ENCODE measurements around the gene USE1.

USE1 gene

DNA sequence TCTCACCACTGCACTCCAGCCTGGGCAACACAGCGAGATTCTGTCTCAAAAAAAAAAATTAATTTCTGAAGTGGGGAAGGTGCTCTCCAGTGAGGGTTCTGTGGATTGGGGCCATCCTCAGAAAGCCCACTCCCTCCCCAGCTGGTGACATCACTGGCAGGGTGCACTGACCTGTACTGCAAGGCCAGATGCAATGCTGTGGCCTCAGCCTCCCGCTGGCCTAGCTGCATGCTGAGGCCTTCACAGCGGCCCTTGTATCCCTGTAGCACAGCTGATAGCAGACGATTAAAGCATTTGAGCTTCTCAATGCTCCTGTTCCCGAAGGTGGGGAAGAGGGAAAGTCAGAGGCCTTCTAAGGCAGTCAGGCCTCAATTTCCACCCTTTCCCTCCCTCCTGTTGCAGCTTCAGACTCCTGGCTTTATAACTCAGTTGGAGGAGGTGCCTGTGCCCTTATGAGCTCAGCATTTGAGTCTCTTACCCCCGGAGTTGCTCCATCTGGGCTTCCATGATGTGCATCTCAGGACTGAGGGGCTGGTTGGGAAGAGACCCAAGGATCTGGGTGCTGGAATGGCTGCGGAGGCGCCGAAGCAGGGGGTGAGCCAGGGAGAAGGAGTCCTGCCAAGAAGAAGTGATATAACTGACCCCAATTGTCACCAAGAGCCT, 44.1 kb downstream of the USE1 start:
- no peak for DNase-seq

DNA sequence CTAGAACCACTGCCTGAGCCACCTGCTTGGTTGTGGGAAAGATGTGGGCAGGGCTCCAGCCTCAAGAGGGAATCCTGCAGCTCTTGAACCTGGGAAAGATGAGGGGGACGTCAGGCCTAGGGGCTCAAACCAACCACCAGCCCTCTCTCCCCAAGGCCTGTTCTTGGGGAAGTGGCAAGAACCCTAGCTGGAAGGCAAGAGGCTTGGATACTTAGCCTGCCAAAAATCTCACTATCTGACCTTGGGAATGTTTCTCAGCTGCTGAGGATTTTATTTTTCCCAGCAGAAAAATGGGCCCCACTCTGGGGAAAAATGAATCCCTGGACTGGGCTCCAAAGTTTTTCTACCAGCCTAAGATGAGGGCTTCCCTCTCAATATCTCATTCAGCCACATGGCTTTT, 44.8 kb downstream of the USE1 start:
- no peak for DNase-seq

DNA sequence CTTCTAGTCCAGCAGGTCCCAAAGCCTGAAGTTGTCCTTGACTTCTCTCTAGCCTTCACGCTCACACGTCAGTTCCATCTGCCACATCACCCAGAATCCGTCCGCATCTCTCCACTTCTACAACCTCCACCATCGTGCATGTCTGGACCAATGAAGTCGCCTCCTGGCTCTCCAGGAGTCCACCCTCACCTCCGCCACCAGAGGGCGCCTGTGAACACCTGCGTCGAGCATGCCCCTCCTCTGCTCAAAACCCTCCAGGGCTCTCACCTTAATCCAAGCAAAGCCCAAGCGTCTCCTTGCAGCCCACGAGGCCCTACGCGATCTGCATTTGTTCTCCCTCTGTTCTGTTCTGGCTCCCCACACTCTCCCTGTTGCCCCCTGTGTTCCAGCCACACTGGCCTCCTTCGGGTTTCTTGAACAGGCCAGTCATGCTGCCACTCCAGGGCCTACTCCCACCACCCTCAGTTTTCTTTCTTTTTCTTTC, 45.7 kb downstream of the USE1 start:
- DNase-seq = peak; percentile 77

DNA sequence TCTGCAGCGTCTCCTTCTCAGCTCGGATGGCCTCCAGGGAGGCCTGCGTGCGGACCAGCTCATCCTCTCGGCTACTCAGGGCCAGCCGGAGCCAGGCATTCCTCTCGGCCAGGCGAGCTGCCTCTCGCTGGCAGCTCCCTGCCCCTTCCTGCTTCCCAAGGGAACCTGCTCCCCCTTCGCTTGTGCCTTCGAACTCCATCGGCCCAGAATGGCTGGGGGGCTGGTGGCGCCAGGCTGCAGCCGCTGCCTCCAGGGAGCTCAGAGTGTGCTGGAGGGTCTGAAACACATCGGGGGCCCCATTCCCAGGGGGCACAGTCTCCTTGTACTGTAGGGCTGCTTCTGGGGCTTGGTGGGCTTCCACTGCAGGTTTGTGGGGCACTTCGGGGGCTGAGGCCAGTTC, 47.4 kb downstream of the USE1 start:
- DNase-seq = no peak

DNA sequence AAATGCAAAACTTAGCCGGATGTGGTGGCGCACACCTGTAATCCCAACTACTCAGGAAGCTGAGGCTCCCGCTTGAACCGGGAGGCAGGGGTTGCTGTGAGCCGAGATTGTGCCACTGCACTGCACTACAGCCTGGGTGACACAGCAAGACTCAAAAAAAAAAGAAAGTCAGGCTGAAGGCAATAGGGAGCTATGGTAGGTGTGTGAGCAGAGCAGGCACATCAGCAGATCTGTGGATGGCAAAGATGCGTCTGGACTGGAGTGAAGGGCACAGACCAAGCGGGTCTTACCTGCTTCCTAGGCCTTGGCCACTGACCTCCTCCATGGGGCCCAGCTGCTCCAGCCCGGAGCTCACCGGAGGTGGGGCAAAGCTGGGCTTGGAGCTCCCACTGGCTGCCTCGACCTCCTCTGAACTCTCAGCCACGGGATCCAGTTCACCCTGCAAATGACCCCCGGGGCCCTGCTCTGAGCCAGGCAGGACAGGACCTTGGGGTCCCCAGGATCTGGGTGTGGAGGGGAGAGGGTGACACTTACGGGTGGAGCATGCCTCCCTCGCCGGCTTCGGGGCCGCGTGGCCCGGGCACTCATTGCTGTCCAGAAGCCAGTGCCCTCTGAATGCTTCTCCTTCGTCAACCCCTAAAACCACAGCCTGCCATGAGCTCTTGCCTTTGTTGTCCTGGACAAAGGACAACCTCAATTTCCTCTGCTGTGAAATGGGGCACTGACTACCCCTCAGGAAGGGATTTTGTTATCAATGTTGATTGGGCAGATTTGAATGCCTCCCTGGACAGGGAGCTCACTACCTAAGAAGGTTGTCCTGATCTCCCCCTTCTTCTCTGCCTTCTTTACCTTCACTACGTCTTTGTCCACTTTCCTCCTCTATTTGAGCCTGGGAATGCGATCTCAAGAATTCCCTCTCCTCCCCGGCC, 48.8 kb downstream of the USE1 start:
- no peak for DNase-seq

DNA sequence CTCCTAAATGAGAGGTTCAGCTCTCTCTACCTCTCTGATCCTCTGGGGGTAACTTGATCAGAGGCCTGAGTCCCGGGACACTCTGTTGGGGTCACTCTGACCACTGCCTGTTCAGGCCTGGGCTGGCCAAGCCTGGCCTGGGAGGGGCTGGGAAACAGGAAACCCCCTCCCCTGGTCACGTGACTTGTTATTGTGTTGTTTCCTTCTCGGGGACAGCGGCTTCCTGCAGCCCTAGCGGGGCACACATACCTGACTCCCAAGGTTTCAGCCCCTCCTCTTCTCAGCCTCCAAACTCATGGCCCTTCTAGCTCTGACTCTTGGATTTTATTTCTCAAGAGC, 49.5 kb downstream of the USE1 start, which contains the start of gene USHBP1:
Gene USHBP1, minus strand, starts transcription at position 105 of the 339 bp plus-strand sequence. CDS start 446 bp downstream, outside the sequence.
- no peak for DNase-seq

GRCh38 chr19:17266026-17266425, 50.9 kb downstream of the USE1 start:
- no peak for DNase-seq

DNA sequence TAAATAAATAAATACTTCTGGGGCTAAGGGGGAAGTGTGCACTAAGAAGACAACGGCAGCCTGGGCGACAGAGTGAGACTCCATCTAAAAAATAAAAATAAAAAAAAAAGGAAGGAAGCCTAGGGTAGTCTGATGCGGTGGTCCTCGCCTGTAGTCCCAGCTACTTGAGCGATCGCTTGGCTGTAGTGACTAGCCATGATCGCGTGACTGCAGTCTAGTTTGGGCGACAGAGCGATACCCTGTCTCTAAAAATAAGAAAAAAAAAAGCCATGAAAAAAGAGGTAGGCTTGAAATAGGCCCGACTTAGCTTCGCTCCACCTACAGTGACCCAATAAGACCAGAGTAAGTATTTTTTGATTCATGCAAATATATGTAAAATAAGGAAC, 51.4 kb downstream of the USE1 start:
- DNase-seq = no peak

GRCh38 chr19:17266975-17267788, 52.0 kb downstream of the USE1 start, which contains the start of gene BABAM1:
Gene BABAM1 (plus strand): TSS chr19:17267443. CDS start chr19:17268807, 1,364 bp downstream.
- DNase-seq = peak; percentile 96

DNA sequence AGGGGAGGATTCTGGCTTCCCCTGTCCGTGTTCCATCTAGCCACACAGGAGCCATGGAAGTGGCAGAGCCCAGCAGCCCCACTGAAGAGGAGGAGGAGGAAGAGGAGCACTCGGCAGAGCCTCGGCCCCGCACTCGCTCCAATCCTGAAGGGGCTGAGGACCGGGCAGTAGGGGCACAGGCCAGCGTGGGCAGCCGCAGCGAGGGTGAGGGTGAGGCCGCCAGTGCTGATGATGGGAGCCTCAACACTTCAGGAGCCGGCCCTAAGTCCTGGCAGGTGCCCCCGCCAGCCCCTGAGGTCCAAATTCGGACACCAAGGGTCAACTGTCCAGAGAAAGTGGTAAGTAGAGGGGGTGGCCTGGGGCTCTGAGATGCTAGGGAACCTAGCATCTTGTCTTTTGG, 53.6 kb downstream of the USE1 start:
- DNase-seq = no peak
